Cardiac muscle cell (in vitro differentiated cells and primary cell): Measurements from ENCODE around the gene HYAL3. TPM values are rescaled to one million over a fixed set of nuclear protein-coding genes. Genes with fewer than 3 reads are reported as not detected.

Experiments used
- DNase-seq, 2 donors: peaks; one replicate each; pipeline versions ENCODE4 v3.0.0 to v3.0.0-alpha.2; 2010 to 2017; ENCODE audit warnings: low read depth in 1 of 2, low spot score in 1 of 2
- H3K27ac ChIP-seq: fragments of 200-600 bp; sonication (generic); 2 replicates; pipeline ENCODE4 v1.5.1; 2016
- H3K27me3 ChIP-seq: fragments of 200-600 bp; sonication (generic); 2 replicates; pipeline ENCODE4 v1.6.0; 2016; ENCODE audit warnings: control low read depth
- H3K36me3 ChIP-seq: fragments of 200-600 bp; sonication (generic); 2 replicates; pipeline ENCODE4 v1.5.1; 2016; ENCODE audit warnings: control low read depth
- H3K4me1 ChIP-seq: fragments of 200-600 bp; sonication (generic); 2 replicates; pipeline ENCODE4 v1.8.1; 2017; ENCODE audit warnings: low read depth, mild to moderate bottlenecking, mixed run types
- H3K4me3 ChIP-seq: fragments of 200-600 bp; sonication (generic); 2 replicates; pipeline ENCODE4 v1.5.1; 2016; ENCODE audit warnings: mild to moderate bottlenecking
- H3K9me3 ChIP-seq: fragments of 200-600 bp; sonication (generic); 2 replicates; pipeline ENCODE4 v1.5.1; 2017; ENCODE audit warnings: low read depth, mild to moderate bottlenecking, control low read depth
- CTCF ChIP-seq: IDR thresholded peaks from 2 replicates; pipeline ENCODE4 v1.5.1; 2012; ENCODE audit warnings: low read depth, mild to moderate bottlenecking, low read length
- polyA plus RNA-seq: library from polyadenylated mRNA; unstranded; fragments of >200 nt; fragmentation: Nextera tagmentation; extraction: Ambion mirVana; gene quantifications from 2 replicates; pipeline ENCODE4 v1.2.1, GENCODE V29; 2016
- total RNA-seq: library from RNA; depleted of rRNA; stranded (reverse); fragments of >200 nt; gene quantifications from 2 replicates; pipeline ENCODE4 v1.2.3, GENCODE V29; 2016

Gene HYAL3
- total and polyA plus RNA-seq, 2 experiments from 2014 or later: 3.6 to 6.2 TPM

GRCh38 chr3:50269460-50269859, 29.7 kb downstream of the HYAL3 start:
- Histone ChIP-seq H3K27me3 (peaks cover 14% of the 10 kb centered on the region), H3K36me3 (no peaks in the 10 kb centered on the region), H3K9me3 (no peaks in the 10 kb centered on the region), H3K4me3 (no peak overlapping the region), H3K27ac (no peak overlapping the region), H3K4me1 (peaks cover 30% of the 10 kb centered on the region)
- no peak for TF ChIP-seq CTCF
- DNase-seq: no peak

- H3K4me1 ChIP-seq: peaks cover 35% of the 10 kb centered on the region
- no peak for DNase-seq
- H3K9me3 ChIP-seq: no peaks in the 10 kb centered on the region
- no peak within 1 kb of the TSS for H3K4me3 ChIP-seq
- H3K27me3 ChIP-seq: peaks cover 9% of the 10 kb centered on the region
- TF ChIP-seq CTCF: no peak
- peak within 1 kb of the TSS; percentile 98 for H3K27ac ChIP-seq
- no peaks in the 10 kb centered on the region for H3K36me3 ChIP-seq
These were observed 30.3 kb downstream of the HYAL3 start, which contains the start of gene SEMA3B for GRCh38 chr3:50268703-50269451. Gene SEMA3B, plus strand, starts transcription at chr3:50269147. Its CDS starts 94 bp downstream, at chr3:50269241.

GRCh38 chr3:50268276-50268675, 30.9 kb downstream of the HYAL3 start:
- no peak overlapping the region for H3K4me3 ChIP-seq
- DNase-seq: no peak
- no peaks in the 10 kb centered on the region for H3K9me3 ChIP-seq
- H3K4me1 ChIP-seq: peaks cover 37% of the 10 kb centered on the region
- peaks cover 3% of the 10 kb centered on the region for H3K27me3 ChIP-seq
- no peak for TF ChIP-seq CTCF
- H3K36me3 ChIP-seq: no peaks in the 10 kb centered on the region
- H3K27ac ChIP-seq: peak overlapping the region; percentile 98

GRCh38 chr3:50267280-50267913, 31.8 kb downstream of the HYAL3 start:
- TF ChIP-seq CTCF: no peak
- no peaks in the 10 kb centered on the region for H3K36me3 ChIP-seq
- H3K9me3 ChIP-seq: no peaks in the 10 kb centered on the region
- peaks cover 37% of the 10 kb centered on the region for H3K4me1 ChIP-seq
- H3K4me3 ChIP-seq: peak overlapping the region; percentile 11
- peak; percentile 46 to 62 for DNase-seq
- H3K27me3 ChIP-seq: no peaks in the 10 kb centered on the region
- peak overlapping the region; percentile 98 for H3K27ac ChIP-seq

- H3K4me3 ChIP-seq: peak overlapping the region; percentile 11
- peaks cover 37% of the 10 kb centered on the region for H3K4me1 ChIP-seq
These were observed 32.4 kb downstream of the HYAL3 start for GRCh38 chr3:50266836-50267235.

More at GRCh38 chr3:50266836-50267235, 32.4 kb downstream of the HYAL3 start:
- DNase-seq: no peak
- no peaks in the 10 kb centered on the region for H3K27me3 ChIP-seq
- no peak for TF ChIP-seq CTCF
- peak overlapping the region; percentile 98 for H3K27ac ChIP-seq
- no peaks in the 10 kb centered on the region for H3K9me3 ChIP-seq
- no peaks in the 10 kb centered on the region for H3K36me3 ChIP-seq
